HepG2 (cell line): ENCODE data around the gene SP9. TPM values are rescaled to one million over a fixed set of nuclear protein-coding genes. Genes with fewer than 3 reads are reported as not detected.

Experiments
- AGO1 ChIP-seq: fragments of 200-400 bp; formaldehyde crosslinking; IDR thresholded peaks from 2 replicates; pipeline ENCODE4 v1.6.1; 2017; ENCODE audit warnings: mild to moderate bottlenecking, low read depth, low read length, moderate library complexity; ENCODE audit not compliant: poor library complexity, severe bottlenecking
- ARID4A ChIP-seq: sonication (generic); formaldehyde crosslinking; IDR thresholded peaks from 2 replicates; pipeline ENCODE4 v1.5.0; 2020; ENCODE audit warnings: mild to moderate bottlenecking, missing genetic modification reagents, borderline replicate concordance
- CREB1 ChIP-seq, 2 experiments: fragments of 450-650 bp in 1 of 2; IDR thresholded peaks; 2 replicates each; pipeline ENCODE4 v1.6.1; 2016 to 2017; ENCODE audit warnings: control low read depth in 1 of 2, mild to moderate bottlenecking in 1 of 2, missing compliant biosample characterization in 1 of 2, missing genetic modification characterization in 1 of 2
- DNMT1 ChIP-seq: sonication (generic); formaldehyde crosslinking; IDR thresholded peaks from 2 replicates; pipeline ENCODE4 v1.5.1; 2020; ENCODE audit warnings: mild to moderate bottlenecking, missing genetic modification reagents
- EEA1 ChIP-seq: sonication (generic); formaldehyde crosslinking; IDR thresholded peaks from 2 replicates; pipeline ENCODE4 v1.5.1; 2020; ENCODE audit warnings: mild to moderate bottlenecking, missing genetic modification reagents, borderline replicate concordance
- EHMT2 ChIP-seq: fragments of 200-600 bp; sonication (generic); IDR thresholded peaks from 2 replicates; pipeline ENCODE4 v1.7.0; 2017; ENCODE audit warnings: antibody characterized with exemption, low read depth, low read length, borderline replicate concordance
- GPBP1L1 ChIP-seq: sonication (generic); formaldehyde crosslinking; IDR thresholded peaks from 2 replicates; pipeline ENCODE4 v1.5.0; 2020; ENCODE audit warnings: mild to moderate bottlenecking, missing genetic modification reagents
- MXD3 ChIP-seq: IDR thresholded peaks from 2 replicates; pipeline ENCODE4 v1.6.1; 2016; ENCODE audit warnings: mild to moderate bottlenecking, missing biosample characterization, missing genetic modification reagents
- PRDM4 ChIP-seq: sonication (generic); formaldehyde crosslinking; IDR thresholded peaks from 2 replicates; pipeline ENCODE4 v1.9.0; 2021; ENCODE audit warnings: missing genetic modification reagents, borderline replicate concordance
- RFXANK ChIP-seq: IDR thresholded peaks from 2 replicates; pipeline ENCODE4 v1.6.1; 2016
- SYNCRIP ChIP-seq: fragments of 200-400 bp; formaldehyde crosslinking; IDR thresholded peaks from 2 replicates; pipeline ENCODE4 v1.6.1; 2018; ENCODE audit warnings: mild to moderate bottlenecking, low read depth, low read length; ENCODE audit not compliant: insufficient read depth
- TEAD2 ChIP-seq: sonication (generic); formaldehyde crosslinking; IDR thresholded peaks from 2 replicates; pipeline ENCODE4 v1.9.0; 2021; ENCODE audit warnings: missing genetic modification reagents
- TMF1 ChIP-seq: sonication (generic); formaldehyde crosslinking; IDR thresholded peaks from 2 replicates; pipeline ENCODE4 v1.8.1; 2022; ENCODE audit warnings: low read depth, missing genetic modification reagents
- ZGPAT ChIP-seq: IDR thresholded peaks from 2 replicates; pipeline ENCODE4 v1.6.1; 2016; ENCODE audit warnings: mild to moderate bottlenecking
- ZKSCAN1 ChIP-seq: fragments of 150-350 bp; IDR thresholded peaks from 2 replicates; pipeline ENCODE4 v1.6.1; 2014; ENCODE audit warnings: low read length
- ZMAT5 ChIP-seq: sonication (generic); formaldehyde crosslinking; IDR thresholded peaks from 2 replicates; pipeline ENCODE4 v1.5.0; 2020; ENCODE audit warnings: mild to moderate bottlenecking, low read depth, missing genetic modification reagents, borderline replicate concordance
- ZNF331 ChIP-seq: sonication (generic); formaldehyde crosslinking; IDR thresholded peaks from 2 replicates; pipeline ENCODE4 v1.4.0; 2020; ENCODE audit warnings: missing genetic modification reagents
- ZNF451 ChIP-seq: sonication (generic); formaldehyde crosslinking; IDR thresholded peaks from 2 replicates; pipeline ENCODE4 v1.5.0; 2020; ENCODE audit warnings: mild to moderate bottlenecking, missing genetic modification reagents
- ZNF839 ChIP-seq: sonication (generic); formaldehyde crosslinking; IDR thresholded peaks from 2 replicates; pipeline ENCODE4 v1.4.0; 2020; ENCODE audit warnings: missing genetic modification reagents, mild to moderate bottlenecking, borderline replicate concordance
- polyA plus RNA-seq, 8 experiments: library from polyadenylated mRNA; depleted of rRNA in 3 of 8; stranded (reverse) in 7 of 8; unstranded in 1 of 8; fragments of >200 nt; fragmentation: Illumina TruSeq in 4 of 8; extraction: Trizol in 4 of 8; gene quantifications; 2 replicates each; pipeline versions ENCODE4 v1.2.1 to v1.2.3, GENCODE V29; 2011 to 2016; ENCODE audit warnings: low read depth in 4 of 8, missing spikeins in 1 of 8, mixed read lengths in 1 of 8; ENCODE audit not compliant: insufficient read depth in 1 of 8
- total RNA-seq, 5 experiments: library from RNA; depleted of rRNA; stranded (reverse); fragments of >200 nt; fragmentation: Illumina TruSeq; extraction: Trizol; gene quantifications; 2 replicates each; pipeline ENCODE4 v1.2.3, GENCODE V29; 2016; ENCODE audit warnings: low read depth in 1 of 5

Gene SP9
- total and polyA plus RNA-seq, 2 of the 13 experiments (the other 11 are each of a cell fraction or from before 2014, with no cell fraction given): not detected

- TF ChIP-seq ARID4A (CRISPR knock-in tag) (peak; percentile 50; the same call in 1 of the 2 replicates), DNMT1 (0 out of 2 replicates have a peak, but pooled peaks have one; percentile 67), CREB1 (IDR thresholded peaks at IDR 0.05) (no peak), CREB1 (CRISPR knock-in tag; IDR thresholded peaks at IDR 0.05) (no peak), ZNF451 (CRISPR knock-in tag) (no peak), EEA1 (CRISPR knock-in tag) (no peak), EHMT2 (no peak), GPBP1L1 (no peak), ZMAT5 (no peak), ZKSCAN1 (no peak), TMF1 (CRISPR knock-in tag) (no peak), ZNF839 (CRISPR knock-in tag) (no peak), ZGPAT (CRISPR knock-in tag) (no peak; the same call in 1 of the 2 replicates), AGO1 (no peak), SYNCRIP (no peak), MXD3 (CRISPR knock-in tag) (peak; percentile 83), ZNF331 (CRISPR knock-in tag) (peak; percentile 68), TEAD2 (CRISPR knock-in tag) (no peak), RFXANK (CRISPR knock-in tag) (no peak), PRDM4 (CRISPR knock-in tag) (no peak)
These were observed 6.7 kb downstream of the SP9 start (continued) for GRCh38 chr2:174341293-174341994.
